GM18505 (cell line): ENCODE results near the gene ZKSCAN5.

Experiments used
- ATAC-seq: cut with Tn5 transposase; IDR thresholded peaks from one replicate; pipeline ENCODE4 v1.9.1; 2021; ENCODE audit not compliant: unreplicated experiment
- POLR2A ChIP-seq: IDR thresholded peaks from 4 replicates; pipeline ENCODE4 v1.6.1; 2011; ENCODE audit warnings: borderline replicate concordance; ENCODE audit not compliant: insufficient read depth, insufficient read length; ENCODE audit errors: extremely low read depth

Gene ZKSCAN5

GRCh38 chr7:99504603-99505323 is at the start of gene ZKSCAN5:
Gene ZKSCAN5 (plus strand): TSS chr7:99504662. CDS start chr7:99506045, 1,383 bp downstream.
- TF ChIP-seq POLR2A, result peak; percentile 93
- peak; percentile 81 for ATAC-seq

DNA sequence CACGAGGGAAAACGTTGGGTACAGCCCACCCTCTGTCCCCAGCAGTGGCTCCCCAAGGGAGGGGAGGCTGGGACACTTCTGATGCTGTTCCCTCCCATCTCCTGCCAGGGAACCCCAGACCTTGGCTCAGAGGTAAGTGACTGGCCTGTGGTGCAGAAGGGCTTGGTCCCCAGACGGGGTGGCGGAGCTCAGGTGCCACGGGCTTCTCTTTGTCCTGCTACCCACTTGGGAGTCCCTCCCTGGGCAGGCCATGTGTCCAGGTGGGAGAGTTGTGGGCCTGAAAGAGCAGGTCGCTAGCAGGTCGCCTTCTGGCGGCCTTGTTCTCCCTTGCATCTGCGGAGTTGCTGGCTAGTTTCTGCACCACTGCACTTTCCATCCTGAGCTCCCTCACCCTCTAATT is 48.6 kb upstream of the ZKSCAN5 start:
- no peak for TF ChIP-seq POLR2A
- no peak for ATAC-seq

DNA sequence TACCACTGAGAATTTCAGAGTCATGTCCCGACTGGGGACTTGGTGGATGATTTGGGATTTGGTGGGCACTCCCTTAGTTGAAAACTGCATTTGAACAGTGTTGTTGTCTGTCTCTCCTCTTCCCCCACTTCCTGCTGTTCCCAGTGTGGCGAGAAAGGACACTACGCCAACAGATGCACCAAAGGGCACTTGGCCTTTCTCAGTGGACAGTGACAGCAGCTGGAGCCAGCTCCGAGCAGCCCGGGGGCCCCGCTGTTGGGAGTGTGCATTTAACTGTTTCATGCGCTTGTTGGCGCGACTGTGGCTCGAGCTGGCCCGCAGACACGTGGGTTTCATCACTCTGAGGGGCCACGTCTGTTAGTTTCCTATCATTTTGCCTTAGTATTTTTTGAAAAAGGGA is 48.2 kb upstream of the ZKSCAN5 start:
- no peak for ATAC-seq
- peak; percentile 13 for TF ChIP-seq POLR2A

- no peak for ATAC-seq
These were observed 47.3 kb upstream of the ZKSCAN5 start for GRCh38 chr7:99457050-99457649.

GRCh38 chr7:99457650-99458493 is 46.6 kb upstream of the ZKSCAN5 start:
- no peak for ATAC-seq
- no peak for TF ChIP-seq POLR2A

More at GRCh38 chr7:99457050-99457649, 47.3 kb upstream of the ZKSCAN5 start:
- no peak for TF ChIP-seq POLR2A

DNA sequence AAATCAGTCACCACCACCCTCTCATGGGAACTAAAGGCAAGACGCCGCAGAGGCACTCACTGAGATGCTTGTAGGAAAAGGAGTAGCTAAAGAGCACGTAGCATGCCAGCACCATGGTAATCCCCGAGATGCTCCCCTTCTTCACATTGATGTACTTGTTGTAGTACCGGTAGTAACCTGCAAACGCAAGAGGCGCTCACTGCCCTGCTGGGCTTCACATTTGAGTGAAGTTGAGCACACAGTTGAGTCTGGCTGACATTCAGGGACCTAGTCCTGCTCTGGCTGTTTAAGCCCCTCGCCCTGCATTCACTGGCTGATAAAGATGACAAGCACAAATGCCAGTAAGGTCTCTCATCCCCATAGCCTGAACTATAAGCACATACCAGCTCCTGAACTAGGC is 45.4 kb upstream of the ZKSCAN5 start:
- ATAC-seq, result no peak
- TF ChIP-seq POLR2A, result no peak

GRCh38 chr7:99460651-99461050 is 43.8 kb upstream of the ZKSCAN5 start:
- no peak for ATAC-seq
- TF ChIP-seq POLR2A, result no peak

GRCh38 chr7:99461221-99461620 is 43.2 kb upstream of the ZKSCAN5 start:
- TF ChIP-seq POLR2A, result no peak
- ATAC-seq, result no peak

- ATAC-seq, result peak; percentile 4
- no peak for TF ChIP-seq POLR2A
These were observed 39.1 kb upstream of the ZKSCAN5 start for GRCh38 chr7:99465421-99465768.

GRCh38 chr7:99468336-99468918 is 36.0 kb upstream of the ZKSCAN5 start:
- no peak for TF ChIP-seq POLR2A
- ATAC-seq, result no peak

DNA sequence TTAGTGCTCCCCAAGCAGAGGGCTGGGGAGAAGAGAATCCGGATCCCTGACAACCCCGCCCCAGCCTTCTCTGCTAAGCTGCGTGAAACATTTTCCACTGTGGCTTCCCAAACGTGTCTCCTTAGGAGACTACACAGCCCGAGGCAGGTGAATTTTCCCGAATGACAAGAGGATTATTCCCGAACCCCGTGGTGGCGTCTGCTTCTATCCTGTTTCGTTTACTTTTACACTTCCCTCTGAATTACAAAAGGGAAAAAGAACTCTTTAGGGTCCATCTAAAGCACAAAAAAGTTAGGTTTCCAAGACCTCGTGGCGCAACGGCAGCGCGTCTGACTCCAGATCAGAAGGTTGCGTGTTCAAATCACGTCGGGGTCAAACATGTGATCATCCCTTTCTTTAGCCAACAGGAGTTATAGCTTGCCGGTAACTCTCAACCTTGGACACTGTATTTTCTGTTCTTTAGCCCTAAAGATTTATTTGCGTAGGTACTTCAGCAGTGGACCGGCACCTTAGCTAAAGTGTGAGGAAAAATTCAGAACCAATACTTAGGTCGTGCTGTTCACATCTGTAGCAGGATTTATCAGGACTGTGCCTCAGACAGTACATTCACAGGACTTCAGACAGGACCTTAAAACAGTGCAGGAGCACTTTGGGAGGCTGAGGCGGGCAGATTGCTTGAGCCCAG is 34.9 kb upstream of the ZKSCAN5 start:
- no peak for TF ChIP-seq POLR2A
- ATAC-seq, result no peak

GRCh38 chr7:99472561-99473314 is 31.7 kb upstream of the ZKSCAN5 start, which contains the start of gene ZNF789:
Gene ZNF789 (plus strand): TSS chr7:99472890. CDS start chr7:99476457, 3,567 bp downstream.
- TF ChIP-seq POLR2A, result peak; percentile 89
- ATAC-seq, result peak; percentile 86

DNA sequence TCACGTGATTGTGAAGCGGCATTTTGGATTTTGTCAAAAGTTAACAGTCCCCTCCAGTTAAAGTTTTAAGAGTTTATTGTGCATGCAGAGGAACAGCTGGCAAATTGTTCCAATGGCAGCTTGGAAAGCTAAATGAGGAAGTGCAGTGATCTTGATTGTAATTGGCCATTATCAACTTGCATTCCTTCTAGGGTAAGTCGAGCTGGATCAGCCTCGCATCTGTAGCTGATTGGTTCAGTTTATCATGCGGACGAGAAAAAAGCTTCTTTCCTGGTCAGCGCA is 31.2 kb upstream of the ZKSCAN5 start:
- no peak for TF ChIP-seq POLR2A
- no peak for ATAC-seq

GRCh38 chr7:99476107-99476506 is 28.4 kb upstream of the ZKSCAN5 start:
- ATAC-seq, result no peak
- no peak for TF ChIP-seq POLR2A
